Effector CD4-positive, alpha-beta T cell (primary cell): ENCODE data around the gene FEM1B.

Experiments used
- DNase-seq: peaks from one replicate; pipeline ENCODE4 v3.0.0-alpha.2; 2020

FEM1B gene

DNA sequence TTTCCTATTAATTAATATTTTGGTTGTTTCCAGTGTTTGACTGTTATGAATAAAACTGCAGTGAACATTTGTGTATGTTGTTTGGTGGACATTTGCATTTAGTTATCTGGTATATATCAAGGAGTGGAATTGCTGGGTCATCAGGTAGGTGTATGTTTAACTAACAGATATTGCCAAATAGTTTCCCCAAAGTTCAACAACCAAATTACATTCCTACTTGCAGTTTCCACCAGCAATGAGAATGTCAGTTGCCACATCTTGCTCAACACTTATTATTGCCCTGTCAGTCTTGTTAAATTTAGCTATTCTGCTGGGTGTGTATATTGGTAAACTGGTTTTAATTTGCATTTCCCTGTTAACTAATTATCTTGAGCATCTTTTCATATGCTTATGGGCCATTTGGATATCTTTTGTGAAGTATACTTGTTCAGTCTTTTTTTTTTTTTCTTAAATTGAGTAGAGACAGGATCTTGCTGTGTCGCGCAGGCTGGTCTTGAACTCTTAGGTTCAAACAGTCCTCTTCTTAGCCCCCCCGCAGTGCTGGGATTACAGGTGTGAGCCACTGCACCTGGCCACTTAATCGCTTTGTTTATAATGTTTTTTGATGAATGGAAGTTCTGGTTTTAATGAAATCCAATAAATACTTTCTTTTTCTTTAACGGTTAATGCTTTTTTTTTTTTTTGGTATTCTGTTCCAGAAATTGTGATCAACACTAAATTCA lies 7.9 kb downstream of the FEM1B start:
- no peak for DNase-seq

DNA sequence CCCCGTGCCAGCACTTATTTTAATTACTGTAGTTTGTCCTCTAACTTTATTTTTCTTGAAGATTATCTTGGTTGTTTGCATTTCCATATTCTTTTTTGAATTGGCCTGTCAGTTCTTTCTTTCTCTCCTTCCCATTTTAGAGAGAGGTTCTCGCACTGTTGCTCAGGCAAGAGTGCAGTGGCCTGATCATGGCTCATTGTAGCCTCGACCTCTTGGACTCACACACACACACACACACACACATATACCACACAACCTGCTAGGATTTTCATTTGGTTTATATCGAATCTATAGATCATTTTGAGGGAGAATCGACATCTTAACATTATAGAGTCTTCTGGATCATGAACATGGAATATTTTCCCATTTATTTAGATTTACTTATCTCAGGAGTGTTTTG lies 8.7 kb downstream of the FEM1B start:
- no peak for DNase-seq

GRCh38 chr15:68289057-68289456 lies 11.5 kb downstream of the FEM1B start:
- DNase-seq, result no peak

DNA sequence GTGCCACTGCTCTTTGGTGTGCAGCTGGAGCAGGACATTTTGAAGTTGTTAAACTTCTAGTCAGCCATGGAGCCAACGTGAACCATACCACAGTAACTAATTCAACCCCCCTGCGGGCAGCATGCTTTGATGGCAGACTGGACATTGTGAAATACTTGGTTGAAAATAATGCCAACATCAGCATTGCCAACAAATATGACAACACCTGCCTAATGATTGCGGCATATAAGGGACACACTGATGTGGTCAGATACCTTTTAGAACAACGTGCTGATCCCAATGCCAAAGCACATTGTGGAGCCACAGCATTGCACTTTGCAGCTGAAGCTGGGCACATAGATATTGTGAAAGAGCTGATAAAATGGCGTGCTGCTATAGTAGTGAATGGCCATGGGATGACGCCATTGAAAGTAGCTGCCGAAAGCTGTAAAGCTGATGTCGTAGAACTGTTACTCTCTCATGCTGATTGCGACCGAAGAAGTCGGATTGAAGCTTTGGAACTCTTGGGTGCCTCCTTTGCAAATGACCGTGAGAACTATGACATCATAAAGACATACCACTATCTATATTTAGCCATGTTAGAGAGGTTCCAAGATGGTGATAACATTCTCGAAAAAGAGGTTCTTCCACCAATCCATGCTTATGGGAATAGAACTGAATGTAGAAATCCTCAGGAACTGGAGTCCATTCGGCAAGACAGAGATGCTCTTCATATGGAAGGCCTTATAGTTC lies 12.2 kb downstream of the FEM1B start:
- DNase-seq, result no peak

GRCh38 chr15:68290715-68291114 lies 13.2 kb downstream of the FEM1B start:
- DNase-seq, result no peak

GRCh38 chr15:68292157-68292781 lies 14.7 kb downstream of the FEM1B start:
- no peak for DNase-seq

DNA sequence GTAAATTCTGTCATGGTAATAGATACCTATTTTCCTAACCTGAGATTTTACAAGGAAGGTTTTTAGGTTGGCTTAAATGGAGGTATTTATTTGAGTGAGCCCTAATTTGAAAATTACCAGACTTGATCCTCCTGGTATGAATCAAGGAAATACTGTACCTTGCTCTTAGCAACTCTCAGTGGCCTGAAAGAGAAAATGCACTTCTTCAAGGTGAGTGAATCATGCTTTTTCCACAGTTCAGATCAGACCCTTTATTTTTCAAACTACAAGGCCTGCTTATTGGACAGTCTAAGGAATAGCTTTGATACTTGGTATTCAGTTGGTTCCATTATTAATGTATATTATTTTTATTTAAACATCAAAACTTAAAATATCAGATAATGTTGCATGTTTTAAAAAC lies 15.4 kb downstream of the FEM1B start:
- no peak for DNase-seq

DNA sequence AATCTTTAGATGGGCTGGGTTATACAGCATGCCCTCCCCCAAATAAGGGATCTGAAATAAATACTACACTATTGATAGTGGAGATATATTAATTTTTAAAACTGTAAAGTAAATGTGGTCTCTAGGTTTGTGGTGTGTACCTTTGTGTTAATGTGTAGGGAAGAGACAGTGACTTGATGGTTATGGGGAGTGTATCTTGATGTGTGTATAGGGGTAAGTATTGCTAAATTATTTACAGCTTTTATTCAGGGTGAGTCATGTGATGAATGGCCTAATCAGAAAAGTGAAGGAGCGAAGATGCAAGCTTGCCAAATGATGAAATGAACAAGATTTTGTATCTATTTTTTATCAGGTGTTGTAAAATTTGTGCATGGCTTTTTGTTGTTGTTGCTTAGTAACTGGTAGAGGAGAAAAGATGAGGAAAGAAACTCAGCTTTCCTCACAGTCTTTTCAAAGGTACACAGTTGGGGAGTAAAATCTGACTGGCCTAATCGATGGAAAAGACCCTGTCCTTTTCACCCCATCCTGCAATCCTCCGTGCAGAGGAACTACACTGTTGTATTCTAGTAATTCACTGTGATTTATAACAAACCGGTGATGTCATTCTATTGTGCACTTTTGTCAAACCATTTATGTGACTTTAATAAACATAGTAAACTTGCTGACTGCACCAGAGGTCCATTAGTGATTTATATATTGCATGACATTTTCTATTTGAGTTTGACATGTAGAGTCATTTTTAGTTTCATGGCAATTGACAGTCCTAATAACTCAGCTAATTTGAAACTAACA lies 17.7 kb downstream of the FEM1B start:
- no peak for DNase-seq

DNA sequence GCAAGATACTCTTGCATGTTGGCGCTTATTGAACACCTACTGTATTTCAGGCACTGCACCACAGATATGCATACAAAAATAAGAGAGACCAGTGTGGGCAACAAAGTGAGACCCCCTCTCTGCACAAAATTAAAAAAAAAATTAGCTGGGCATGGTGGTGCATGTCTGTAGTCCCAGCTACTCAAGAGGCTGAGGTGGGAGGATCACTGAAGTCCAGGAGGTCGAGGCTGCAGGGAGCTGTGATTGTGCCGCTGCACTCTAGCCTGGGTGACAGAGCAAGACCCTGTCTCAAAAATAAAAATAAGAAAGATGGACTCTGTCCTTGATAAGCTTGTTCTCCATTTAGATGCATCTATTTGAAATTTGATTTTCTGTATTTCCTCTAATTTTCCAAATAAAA lies 20.8 kb downstream of the FEM1B start:
- DNase-seq, result no peak

- no peak for DNase-seq
Measured at GRCh38 chr15:68298882-68299381, 21.4 kb downstream of the FEM1B start.

DNA sequence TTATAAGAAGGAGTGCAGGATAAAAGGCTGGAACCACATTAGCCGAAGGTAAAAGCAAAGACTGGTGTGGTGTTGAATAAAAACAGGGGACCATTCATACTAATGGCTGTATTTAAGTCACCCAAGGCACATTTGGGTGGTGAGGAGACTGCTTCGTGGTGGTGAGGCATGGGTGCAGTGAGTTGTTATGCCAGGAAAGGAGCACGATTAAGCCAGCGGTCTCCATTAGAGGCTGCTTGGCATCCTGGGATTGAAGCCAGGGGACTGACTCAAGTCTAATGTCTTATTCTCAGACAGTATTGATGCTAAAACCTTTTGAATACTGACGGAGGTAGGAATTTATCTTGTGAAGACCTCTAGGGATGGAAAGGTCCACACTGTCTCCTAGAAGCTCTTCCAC lies 21.9 kb downstream of the FEM1B start:
- no peak for DNase-seq

GRCh38 chr15:68300115-68300940 lies 22.8 kb downstream of the FEM1B start:
- no peak for DNase-seq

DNA sequence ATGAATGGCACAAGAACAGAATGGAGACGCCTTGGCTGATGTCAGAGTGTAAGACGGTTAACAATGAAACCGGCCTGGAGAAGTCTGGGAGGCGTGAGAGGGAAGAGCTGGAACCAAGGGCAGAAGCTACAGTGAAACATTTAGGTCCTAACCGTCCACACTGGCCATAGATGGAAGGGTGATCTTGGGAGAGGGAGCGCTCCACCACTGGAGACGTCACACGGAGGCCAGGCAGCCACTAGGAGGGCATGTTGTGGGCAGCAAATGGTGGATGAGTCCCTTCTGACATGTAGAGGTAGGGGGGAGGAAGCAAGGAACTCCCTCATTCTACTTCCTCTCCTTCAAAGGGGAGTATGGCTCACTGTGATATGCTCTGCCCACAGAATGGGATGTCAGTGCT lies 23.8 kb downstream of the FEM1B start:
- no peak for DNase-seq

DNA sequence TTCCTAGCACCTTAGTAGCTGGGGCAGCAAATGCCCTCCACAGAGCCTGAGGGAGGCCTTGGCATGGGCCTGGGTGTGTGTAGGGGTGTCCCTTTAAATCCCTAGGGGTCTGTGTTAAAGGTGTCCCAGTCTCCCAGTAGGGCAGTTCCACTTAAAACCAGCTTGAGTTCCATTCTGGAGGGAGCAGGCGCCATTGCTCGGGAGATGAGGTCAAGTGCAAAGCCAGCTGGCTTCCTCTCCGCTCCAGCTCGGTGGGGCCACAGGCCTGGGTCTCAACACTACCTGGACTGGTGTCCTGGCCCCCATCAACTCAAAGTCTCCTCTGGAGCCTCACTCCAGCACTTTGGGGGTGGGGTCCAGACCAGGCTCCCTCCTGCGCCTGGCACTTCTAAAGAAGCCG lies 25.2 kb downstream of the FEM1B start:
- DNase-seq, result no peak

- DNase-seq, result no peak
Measured at GRCh38 chr15:68303134-68303533, 25.6 kb downstream of the FEM1B start.

DNA sequence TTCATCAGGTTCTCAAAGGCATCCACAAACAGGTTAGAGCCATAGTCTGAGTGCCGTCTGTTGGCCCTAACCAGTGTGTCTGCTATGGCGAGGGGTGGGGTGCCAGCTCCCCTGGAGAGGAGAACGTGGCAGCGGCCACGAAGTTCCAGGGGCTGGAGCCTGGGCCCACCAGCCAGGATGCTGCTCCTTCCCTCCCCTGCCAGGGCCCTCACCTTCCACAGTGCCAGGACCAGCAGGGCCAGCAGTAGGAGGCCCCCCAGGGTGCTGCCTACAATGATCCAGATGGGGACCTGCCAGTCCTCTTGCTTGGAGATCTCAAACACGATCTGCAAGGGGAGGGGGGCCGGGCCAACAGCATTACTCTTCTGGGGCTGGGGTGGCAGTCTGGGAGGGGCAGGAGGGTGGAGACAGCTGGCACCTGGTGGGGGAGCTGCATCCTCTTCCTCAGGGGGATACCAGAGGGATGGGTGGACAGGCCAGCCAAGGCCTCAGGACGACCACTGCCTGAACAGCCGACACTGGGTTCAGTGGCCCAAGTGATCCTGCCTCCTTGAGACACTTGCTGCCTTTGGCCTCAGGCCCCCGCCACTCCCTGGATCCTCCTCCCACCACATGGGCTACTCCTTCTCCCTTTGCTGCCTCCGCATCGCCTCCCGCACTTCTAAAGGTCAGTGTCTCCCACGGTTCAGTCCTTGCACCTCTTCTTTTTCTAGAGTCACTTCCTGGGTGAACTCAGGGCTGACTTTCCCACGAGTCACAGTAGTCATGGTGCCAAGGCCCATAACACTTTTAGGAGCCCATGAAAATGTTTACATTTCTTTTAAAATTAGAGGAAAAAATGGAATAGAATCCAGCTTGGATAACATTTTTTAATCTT lies 26.3 kb downstream of the FEM1B start:
- DNase-seq, result no peak

- DNase-seq, result no peak
Measured at GRCh38 chr15:68304589-68305337, 27.2 kb downstream of the FEM1B start.

- DNase-seq, result no peak
Measured at GRCh38 chr15:68305420-68305871, 27.9 kb downstream of the FEM1B start.

DNA sequence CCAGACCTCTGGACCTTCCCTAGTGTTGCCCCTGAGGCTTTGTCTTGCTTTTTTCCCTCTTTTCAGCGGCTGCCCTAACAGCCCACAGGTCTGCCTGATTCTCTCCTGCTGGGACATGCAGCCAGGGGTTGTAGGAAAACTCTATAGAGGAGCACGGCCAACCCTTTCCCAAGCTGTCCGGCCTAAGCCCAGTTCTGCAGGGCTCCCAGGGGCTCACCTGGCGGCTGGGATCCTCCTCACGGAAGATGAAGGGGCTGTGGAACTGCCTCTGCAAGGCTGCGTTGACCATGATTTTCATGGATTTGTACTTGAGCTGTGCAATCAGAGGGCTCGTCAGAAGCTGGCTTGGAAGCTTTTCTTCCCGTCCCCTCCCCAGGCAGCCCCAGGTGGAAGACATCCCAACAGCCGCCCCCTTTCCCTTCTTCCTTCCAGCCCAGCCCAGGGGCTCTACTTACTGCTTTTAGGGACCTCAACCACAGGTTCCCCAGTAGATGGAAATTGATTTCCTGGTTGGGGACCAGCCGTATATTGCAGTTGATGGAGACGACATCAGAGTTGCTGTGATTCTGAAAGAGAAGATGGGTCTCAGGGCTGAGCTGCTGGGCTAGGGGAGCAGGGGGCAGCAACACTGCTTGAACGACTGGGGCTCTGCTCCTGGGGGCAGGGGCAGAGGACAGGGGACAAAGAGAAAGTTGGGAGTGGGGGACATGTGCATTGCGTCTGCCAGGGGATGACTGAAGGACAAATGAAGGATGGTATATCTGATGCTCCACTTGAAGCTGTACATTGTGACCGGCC lies 29.8 kb downstream of the FEM1B start:
- DNase-seq, result no peak
